HepG2 (cell line): ENCODE measurements around the gene SCN4B. TPM values are rescaled to one million over a fixed set of nuclear protein-coding genes. Genes with fewer than 3 reads are reported as not detected.

Experiments used
- BCL6 ChIP-seq: IDR thresholded peaks from 2 replicates; pipeline ENCODE4 v1.6.1; 2016; ENCODE audit warnings: missing genetic modification reagents, missing compliant biosample characterization
- ELF3 ChIP-seq: IDR thresholded peaks from 2 replicates; pipeline ENCODE4 v1.6.1; 2016; ENCODE audit warnings: missing genetic modification reagents, missing compliant biosample characterization
- GABPB1 ChIP-seq: IDR thresholded peaks from 2 replicates; pipeline ENCODE4 v1.6.1; 2016; ENCODE audit warnings: mild to moderate bottlenecking, missing genetic modification reagents, moderate library complexity, missing compliant biosample characterization
- MAZ ChIP-seq, 2 experiments: sonication (generic) in 1 of 2; formaldehyde crosslinking in 1 of 2; IDR thresholded peaks; 2 replicates each; pipeline versions ENCODE4 v1.5.0 to v1.6.1; 2012 to 2020; ENCODE audit warnings: low read depth in 2 of 2, mild to moderate bottlenecking in 2 of 2, borderline replicate concordance in 1 of 2, improper control_type of control experiment in 1 of 2, low read length in 1 of 2, missing genetic modification reagents in 1 of 2, moderate library complexity in 1 of 2
- MEIS1 ChIP-seq: sonication (generic); formaldehyde crosslinking; IDR thresholded peaks from 2 replicates; pipeline ENCODE4 v1.9.0; 2021; ENCODE audit warnings: mild to moderate bottlenecking, missing genetic modification reagents, moderate library complexity, borderline replicate concordance
- MIXL1 ChIP-seq: IDR thresholded peaks from 2 replicates; pipeline ENCODE4 v1.6.1; 2016
- NPAS2 ChIP-seq: sonication (generic); formaldehyde crosslinking; IDR thresholded peaks from 2 replicates; pipeline ENCODE4 v1.8.0; 2022; ENCODE audit warnings: mild to moderate bottlenecking, missing genetic modification reagents, borderline replicate concordance
- NR2F6 ChIP-seq, 2 experiments: IDR thresholded peaks; 2 replicates each; pipeline ENCODE4 v1.6.1; 2016; ENCODE audit warnings: antibody characterized with exemption in 1 of 2, mild to moderate bottlenecking in 1 of 2
- REL ChIP-seq: sonication (generic); formaldehyde crosslinking; conservative IDR thresholded peaks from 2 replicates; pipeline ENCODE4 v1.8.0; 2022; ENCODE audit warnings: mild to moderate bottlenecking, missing genetic modification reagents, moderate library complexity
- SALL1 ChIP-seq: sonication (generic); formaldehyde crosslinking; IDR thresholded peaks from 2 replicates; pipeline ENCODE4 v1.8.0; 2022; ENCODE audit warnings: mild to moderate bottlenecking, missing genetic modification reagents
- SAP130 ChIP-seq: IDR thresholded peaks from 2 replicates; pipeline ENCODE4 v1.6.1; 2016; ENCODE audit warnings: low read depth
- SOX5 ChIP-seq: IDR thresholded peaks from 2 replicates; pipeline ENCODE4 v1.6.1; 2016; ENCODE audit warnings: borderline replicate concordance
- SSRP1 ChIP-seq: IDR thresholded peaks from 2 replicates; pipeline ENCODE4 v1.6.1; 2016; ENCODE audit warnings: control low read depth
- XRCC5 ChIP-seq: fragments of 200-400 bp; formaldehyde crosslinking; optimal IDR thresholded peaks from 2 replicates; pipeline ENCODE3; 2017; ENCODE audit warnings: mild to moderate bottlenecking, low read length
- ZNF205 ChIP-seq: IDR thresholded peaks from 2 replicates; pipeline ENCODE4 v1.6.1; 2018; ENCODE audit warnings: missing biosample characterization, missing genetic modification reagents
- ZNF234 ChIP-seq: sonication (generic); formaldehyde crosslinking; conservative IDR thresholded peaks from 2 replicates; pipeline ENCODE4 v1.5.1; 2020; ENCODE audit warnings: mild to moderate bottlenecking, missing genetic modification reagents
- ZNF317 ChIP-seq: sonication (generic); formaldehyde crosslinking; IDR thresholded peaks from 2 replicates; pipeline ENCODE4 v1.5.0; 2020; ENCODE audit warnings: mild to moderate bottlenecking, missing genetic modification reagents
- ZNF382 ChIP-seq: sonication (generic); formaldehyde crosslinking; IDR thresholded peaks from 2 replicates; pipeline ENCODE4 v1.5.0; 2020; ENCODE audit warnings: missing genetic modification reagents, mild to moderate bottlenecking, borderline replicate concordance
- ZNF430 ChIP-seq: sonication (generic); formaldehyde crosslinking; IDR thresholded peaks from 2 replicates; pipeline ENCODE4 v1.9.0; 2021; ENCODE audit warnings: mild to moderate bottlenecking, missing genetic modification reagents
- ZNF614 ChIP-seq: IDR thresholded peaks from 2 replicates; pipeline ENCODE4 v1.6.1; 2018; ENCODE audit warnings: missing biosample characterization, missing genetic modification reagents, inconsistent platforms, borderline replicate concordance
- ZNF792 ChIP-seq: IDR thresholded peaks from 2 replicates; pipeline ENCODE4 v1.6.1; 2016
- ZSCAN20 ChIP-seq: sonication (generic); formaldehyde crosslinking; IDR thresholded peaks from 2 replicates; pipeline ENCODE4 v1.4.0; 2020; ENCODE audit warnings: missing genetic modification reagents, mild to moderate bottlenecking, borderline replicate concordance
- ZSCAN30 ChIP-seq: sonication (generic); formaldehyde crosslinking; IDR thresholded peaks from 2 replicates; pipeline ENCODE4 v1.5.0; 2020; ENCODE audit warnings: mild to moderate bottlenecking, missing genetic modification reagents
- polyA plus RNA-seq, 8 experiments: library from polyadenylated mRNA; depleted of rRNA in 3 of 8; stranded (reverse) in 7 of 8; unstranded in 1 of 8; fragments of >200 nt; fragmentation: Illumina TruSeq in 4 of 8; extraction: Trizol in 4 of 8; gene quantifications; 2 replicates each; pipeline versions ENCODE4 v1.2.1 to v1.2.3, GENCODE V29; 2011 to 2016; ENCODE audit warnings: low read depth in 4 of 8, missing spikeins in 1 of 8, mixed read lengths in 1 of 8; ENCODE audit not compliant: insufficient read depth in 1 of 8
- total RNA-seq, 5 experiments: library from RNA; depleted of rRNA; stranded (reverse); fragments of >200 nt; fragmentation: Illumina TruSeq; extraction: Trizol; gene quantifications; 2 replicates each; pipeline ENCODE4 v1.2.3, GENCODE V29; 2016; ENCODE audit warnings: low read depth in 1 of 5
- TF ChIP-seq, protein P1 (sequence below): sonication (generic); formaldehyde crosslinking; IDR thresholded peaks from 2 replicates; pipeline ENCODE4 v1.4.0; 2020; ENCODE audit warnings: missing genetic modification reagents, borderline replicate concordance
- TF ChIP-seq, protein P2 (sequence below): sonication (generic); formaldehyde crosslinking; IDR thresholded peaks from 2 replicates; pipeline ENCODE4 v1.8.1; 2023; ENCODE audit warnings: mild to moderate bottlenecking, missing genetic modification reagents
- TF ChIP-seq, protein P3 (sequence below): sonication (generic); formaldehyde crosslinking; IDR thresholded peaks from 2 replicates; pipeline ENCODE4 v1.4.0; 2020; ENCODE audit warnings: missing genetic modification reagents, mild to moderate bottlenecking, borderline replicate concordance
- TF ChIP-seq, protein P4 (sequence below): sonication (generic); formaldehyde crosslinking; IDR thresholded peaks from 2 replicates; pipeline ENCODE4 v1.8.1; 2023; ENCODE audit warnings: missing genetic modification reagents, mild to moderate bottlenecking, borderline replicate concordance

SCN4B gene
- total and polyA plus RNA-seq, 2 of the 13 experiments (the other 11 are each of a cell fraction or from before 2014, with no cell fraction given): 0.04 to 0.29 TPM

DNA sequence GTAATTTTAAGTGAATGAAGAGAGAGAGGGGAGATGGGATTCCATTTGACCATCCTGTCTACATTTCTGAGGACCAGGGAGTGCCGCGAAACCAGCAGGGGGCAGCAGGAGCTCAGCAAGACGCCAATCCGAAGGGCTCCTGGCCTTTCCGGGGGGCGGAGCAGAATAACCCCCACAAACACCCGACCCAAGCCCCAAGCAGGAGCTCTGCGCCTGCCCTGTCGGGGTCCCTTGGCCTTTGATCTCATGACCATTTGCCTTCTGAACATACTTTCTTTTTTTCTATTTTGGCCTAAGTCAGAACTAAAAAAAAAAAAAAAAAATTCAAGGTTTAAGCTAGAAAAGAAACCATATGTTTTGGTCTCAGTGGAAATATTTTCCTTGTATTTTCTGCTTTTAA lies 45.7 kb upstream of the SCN4B start (continued):
- TF ChIP-seq BCL6 (CRISPR knock-in tag): 0 out of 2 replicates have a peak, but pooled peaks have one; percentile 7
- TF ChIP-seq, protein P1, sequence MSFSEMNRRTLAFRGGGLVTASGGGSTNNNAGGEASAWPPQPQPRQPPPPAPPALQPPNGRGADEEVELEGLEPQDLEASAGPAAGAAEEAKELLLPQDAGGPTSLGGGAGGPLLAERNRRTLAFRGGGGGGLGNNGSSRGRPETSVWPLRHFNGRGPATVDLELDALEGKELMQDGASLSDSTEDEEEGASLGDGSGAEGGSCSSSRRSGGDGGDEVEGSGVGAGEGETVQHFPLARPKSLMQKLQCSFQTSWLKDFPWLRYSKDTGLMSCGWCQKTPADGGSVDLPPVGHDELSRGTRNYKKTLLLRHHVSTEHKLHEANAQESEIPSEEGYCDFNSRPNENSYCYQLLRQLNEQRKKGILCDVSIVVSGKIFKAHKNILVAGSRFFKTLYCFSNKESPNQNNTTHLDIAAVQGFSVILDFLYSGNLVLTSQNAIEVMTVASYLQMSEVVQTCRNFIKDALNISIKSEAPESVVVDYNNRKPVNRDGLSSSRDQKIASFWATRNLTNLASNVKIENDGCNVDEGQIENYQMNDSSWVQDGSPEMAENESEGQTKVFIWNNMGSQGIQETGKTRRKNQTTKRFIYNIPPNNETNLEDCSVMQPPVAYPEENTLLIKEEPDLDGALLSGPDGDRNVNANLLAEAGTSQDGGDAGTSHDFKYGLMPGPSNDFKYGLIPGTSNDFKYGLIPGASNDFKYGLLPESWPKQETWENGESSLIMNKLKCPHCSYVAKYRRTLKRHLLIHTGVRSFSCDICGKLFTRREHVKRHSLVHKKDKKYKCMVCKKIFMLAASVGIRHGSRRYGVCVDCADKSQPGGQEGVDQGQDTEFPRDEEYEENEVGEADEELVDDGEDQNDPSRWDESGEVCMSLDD (CRISPR knock-in tag): peak; percentile 90; the same call in 1 of the 2 replicates
- TF ChIP-seq XRCC5: peak; percentile 48
- 0 out of 2 replicates have a peak, but pooled peaks have one; percentile 28 for TF ChIP-seq ZSCAN30
- peak; percentile 46 for TF ChIP-seq GABPB1 (CRISPR knock-in tag)
- peak; percentile 58; the same call in 1 of the 2 replicates for TF ChIP-seq ZNF614
- TF ChIP-seq MAZ (IDR thresholded peaks at IDR 0.05; ENCODE audit: borderline replicate concordance, low read depth, low read length): 0 out of 2 replicates have a peak, but pooled peaks have one; percentile 43
- no peak for TF ChIP-seq MAZ (CRISPR knock-in tag; IDR thresholded peaks at IDR 0.05; ENCODE audit: low read depth)
- 0 out of 2 replicates have a peak, but pooled peaks have one; percentile 35 for TF ChIP-seq ZNF317 (CRISPR knock-in tag)
- peak; percentile 34; the same call in 1 of the 2 replicates for TF ChIP-seq ELF3 (CRISPR knock-in tag)
- TF ChIP-seq ZNF205 (CRISPR knock-in tag): no peak
- no peak for TF ChIP-seq NR2F6 (IDR thresholded peaks at IDR 0.05)
- TF ChIP-seq NR2F6 (CRISPR knock-in tag; IDR thresholded peaks at IDR 0.05): 0 out of 2 replicates have a peak, but pooled peaks have one; percentile 30
- no peak for TF ChIP-seq ZNF792
- peak; percentile 34; the same call in 1 of the 2 replicates for TF ChIP-seq MIXL1 (CRISPR knock-in tag)
- TF ChIP-seq ZNF382: no peak
- TF ChIP-seq SALL1 (CRISPR knock-in tag): peak; percentile 65; the same call in 1 of the 2 replicates
- TF ChIP-seq REL: no peak
- TF ChIP-seq, protein P2, sequence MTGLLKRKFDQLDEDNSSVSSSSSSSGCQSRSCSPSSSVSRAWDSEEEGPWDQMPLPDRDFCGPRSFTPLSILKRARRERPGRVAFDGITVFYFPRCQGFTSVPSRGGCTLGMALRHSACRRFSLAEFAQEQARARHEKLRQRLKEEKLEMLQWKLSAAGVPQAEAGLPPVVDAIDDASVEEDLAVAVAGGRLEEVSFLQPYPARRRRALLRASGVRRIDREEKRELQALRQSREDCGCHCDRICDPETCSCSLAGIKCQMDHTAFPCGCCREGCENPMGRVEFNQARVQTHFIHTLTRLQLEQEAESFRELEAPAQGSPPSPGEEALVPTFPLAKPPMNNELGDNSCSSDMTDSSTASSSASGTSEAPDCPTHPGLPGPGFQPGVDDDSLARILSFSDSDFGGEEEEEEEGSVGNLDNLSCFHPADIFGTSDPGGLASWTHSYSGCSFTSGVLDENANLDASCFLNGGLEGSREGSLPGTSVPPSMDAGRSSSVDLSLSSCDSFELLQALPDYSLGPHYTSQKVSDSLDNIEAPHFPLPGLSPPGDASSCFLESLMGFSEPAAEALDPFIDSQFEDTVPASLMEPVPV (CRISPR knock-in tag): no peak
- TF ChIP-seq, protein P3, sequence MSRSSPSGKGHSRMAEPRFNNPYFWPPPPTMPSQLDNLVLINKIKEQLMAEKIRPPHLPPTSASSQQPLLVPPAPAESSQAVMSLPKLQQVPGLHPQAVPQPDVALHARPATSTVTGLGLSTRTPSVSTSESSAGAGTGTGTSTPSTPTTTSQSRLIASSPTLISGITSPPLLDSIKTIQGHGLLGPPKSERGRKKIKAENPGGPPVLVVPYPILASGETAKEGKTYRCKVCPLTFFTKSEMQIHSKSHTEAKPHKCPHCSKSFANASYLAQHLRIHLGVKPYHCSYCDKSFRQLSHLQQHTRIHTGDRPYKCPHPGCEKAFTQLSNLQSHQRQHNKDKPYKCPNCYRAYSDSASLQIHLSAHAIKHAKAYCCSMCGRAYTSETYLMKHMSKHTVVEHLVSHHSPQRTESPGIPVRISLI (CRISPR knock-in tag): peak; percentile 65
- TF ChIP-seq, protein P4, sequence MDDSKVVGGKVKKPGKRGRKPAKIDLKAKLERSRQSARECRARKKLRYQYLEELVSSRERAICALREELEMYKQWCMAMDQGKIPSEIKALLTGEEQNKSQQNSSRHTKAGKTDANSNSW (CRISPR knock-in tag): no peak
- TF ChIP-seq ZNF430 (CRISPR knock-in tag): no peak
- no peak for TF ChIP-seq SSRP1 (CRISPR knock-in tag)
- TF ChIP-seq ZNF234: no peak
- TF ChIP-seq SOX5 (CRISPR knock-in tag): peak; percentile 26; the same call in 1 of the 2 replicates
- no peak for TF ChIP-seq NPAS2 (CRISPR knock-in tag)
- TF ChIP-seq MEIS1 (CRISPR knock-in tag): no peak
- TF ChIP-seq SAP130 (CRISPR knock-in tag): no peak
- no peak for TF ChIP-seq ZSCAN20 (CRISPR knock-in tag)
